ENCODE measurements around the gene CAPN15.

DNA sequence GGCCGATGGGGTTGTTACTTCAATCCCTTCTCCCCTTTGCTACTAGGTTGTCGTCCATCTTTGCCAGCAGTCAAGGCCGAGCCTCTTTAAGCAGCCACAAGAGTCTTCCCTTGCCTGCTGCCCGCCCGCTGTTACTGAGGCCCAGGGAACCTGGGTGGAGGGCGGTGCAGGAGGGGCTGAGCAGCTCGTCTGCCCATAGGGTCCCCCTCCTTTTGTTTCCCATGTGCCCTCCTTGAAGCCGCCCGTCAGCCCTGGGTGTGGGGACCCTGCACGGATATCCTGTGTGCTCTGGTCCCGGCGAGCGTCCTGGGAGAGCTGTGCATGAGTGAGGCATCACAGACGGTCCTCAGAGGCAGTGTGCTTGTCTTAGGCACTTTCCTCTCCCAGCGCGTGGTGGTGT is 37.9 kb upstream of the CAPN15 start:
- TF ChIP-seq FOXP2 (optimal IDR thresholded peaks at IDR 0.05; ENCODE audit: borderline replicate concordance, extremely low read depth, extremely low read length, insufficient read depth) (no peak), POLR2AphosphoS5 (IDR thresholded peaks at IDR 0.05; ENCODE audit: low read depth, low read length) (no peak)

All from PFSK-1 (cell line).